LNCaP clone FGC (cell line): ENCODE data around the gene AMER2.
"Not testable (repeated sequence)": the region's sequence is repeated elsewhere in the genome, so short reads cannot be mapped to it uniquely, and the experiment has no call there.

Experiments
- DNase-seq: peaks from one replicate; pipeline ENCODE4 v3.0.0-alpha.2; 2011; ENCODE audit warnings: low read depth
- H3K4me3 ChIP-seq: 2 replicates; pipeline ENCODE4 v1.5.1; 2011; ENCODE audit warnings: mild to moderate bottlenecking, low read depth, low read length, control low read depth
- CTCF ChIP-seq: IDR thresholded peaks from 2 replicates; pipeline ENCODE4 v1.5.1; 2012; ENCODE audit warnings: mild to moderate bottlenecking; ENCODE audit not compliant: control insufficient read depth, insufficient read depth; ENCODE audit errors: extremely low read depth

The AMER2 gene

GRCh38 chr13:25165663-25166062 lies 6.4 kb downstream of the AMER2 start:
- no peak for TF ChIP-seq CTCF
- no peak for DNase-seq
- no peak overlapping the region for H3K4me3 ChIP-seq

GRCh38 chr13:25165163-25165562 lies 6.9 kb downstream of the AMER2 start:
- H3K4me3 ChIP-seq, DNase-seq: not testable (repeated sequence)

- no peak for TF ChIP-seq CTCF
- H3K4me3 ChIP-seq = no peak overlapping the region
- no peak for DNase-seq
These were observed 14.4 kb downstream of the AMER2 start for GRCh38 chr13:25157681-25158080.

- no peak for TF ChIP-seq CTCF
- H3K4me3 ChIP-seq = no peak overlapping the region
These were observed 18.4 kb downstream of the AMER2 start for GRCh38 chr13:25153736-25154135.

GRCh38 chr13:25151626-25152195 lies 20.4 kb downstream of the AMER2 start:
- no peak for TF ChIP-seq CTCF
- no peak for DNase-seq
- H3K4me3 ChIP-seq = no peak overlapping the region

More at GRCh38 chr13:25153736-25154135, 18.4 kb downstream of the AMER2 start:
- DNase-seq = no peak

- no peak for TF ChIP-seq CTCF
- H3K4me3 ChIP-seq = no peak overlapping the region
- DNase-seq = no peak
These were observed 22.4 kb downstream of the AMER2 start for GRCh38 chr13:25149711-25150110.

GRCh38 chr13:25148402-25148771 lies 23.7 kb downstream of the AMER2 start:
- no peak for TF ChIP-seq CTCF
- no peak overlapping the region for H3K4me3 ChIP-seq

More at GRCh38 chr13:25148402-25148771, 23.7 kb downstream of the AMER2 start:
- no peak for DNase-seq
